ENCODE data around the gene TPM2.

Gene TPM2

DNA sequence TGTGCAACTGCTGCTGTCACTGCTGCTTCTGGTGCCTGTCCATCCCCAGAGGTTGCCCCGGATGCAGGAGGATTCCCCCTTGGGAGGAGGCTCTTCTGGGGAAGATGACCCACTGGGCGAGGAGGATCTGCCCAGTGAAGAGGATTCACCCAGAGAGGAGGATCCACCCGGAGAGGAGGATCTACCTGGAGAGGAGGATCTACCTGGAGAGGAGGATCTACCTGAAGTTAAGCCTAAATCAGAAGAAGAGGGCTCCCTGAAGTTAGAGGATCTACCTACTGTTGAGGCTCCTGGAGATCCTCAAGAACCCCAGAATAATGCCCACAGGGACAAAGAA is 15.7 kb downstream of the TPM2 start:
- no peak for DNase-seq

DNA sequence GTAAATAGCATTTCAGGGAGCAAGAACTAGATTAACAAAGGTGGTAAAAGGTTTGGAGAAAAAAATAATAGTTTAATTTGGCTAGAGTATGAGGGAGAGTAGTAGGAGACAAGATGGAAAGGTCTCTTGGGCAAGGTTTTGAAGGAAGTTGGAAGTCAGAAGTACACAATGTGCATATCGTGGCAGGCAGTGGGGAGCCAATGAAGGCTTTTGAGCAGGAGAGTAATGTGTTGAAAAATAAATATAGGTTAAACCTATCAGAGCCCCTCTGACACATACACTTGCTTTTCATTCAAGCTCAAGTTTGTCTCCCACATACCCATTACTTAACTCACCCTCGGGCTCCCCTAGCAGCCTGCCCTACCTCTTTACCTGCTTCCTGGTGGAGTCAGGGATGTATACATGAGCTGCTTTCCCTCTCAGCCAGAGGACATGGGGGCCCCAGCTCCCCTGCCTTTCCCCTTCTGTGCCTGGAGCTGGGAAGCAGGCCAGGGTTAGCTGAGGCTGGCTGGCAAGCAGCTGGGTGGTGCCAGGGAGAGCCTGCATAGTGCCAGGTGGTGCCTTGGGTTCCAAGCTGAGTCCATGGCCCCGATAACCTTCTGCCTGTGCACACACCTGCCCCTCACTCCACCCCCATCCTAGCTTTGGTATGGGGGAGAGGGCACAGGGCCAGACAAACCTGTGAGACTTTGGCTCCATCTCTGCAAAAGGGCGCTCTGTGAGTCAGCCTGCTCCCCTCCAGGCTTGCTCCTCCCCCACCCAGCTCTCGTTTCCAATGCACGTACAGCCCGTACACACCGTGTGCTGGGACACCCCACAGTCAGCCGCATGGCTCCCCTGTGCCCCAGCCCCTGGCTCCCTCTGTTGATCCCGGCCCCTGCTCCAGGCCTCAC is 16.3 kb downstream of the TPM2 start, which contains the start of gene CA9:
TSS of gene CA9 (plus strand) at position 797 of the 893 bp plus-strand sequence. CDS start at position 829, 32 bp downstream.
- DNase-seq = no peak

DNA sequence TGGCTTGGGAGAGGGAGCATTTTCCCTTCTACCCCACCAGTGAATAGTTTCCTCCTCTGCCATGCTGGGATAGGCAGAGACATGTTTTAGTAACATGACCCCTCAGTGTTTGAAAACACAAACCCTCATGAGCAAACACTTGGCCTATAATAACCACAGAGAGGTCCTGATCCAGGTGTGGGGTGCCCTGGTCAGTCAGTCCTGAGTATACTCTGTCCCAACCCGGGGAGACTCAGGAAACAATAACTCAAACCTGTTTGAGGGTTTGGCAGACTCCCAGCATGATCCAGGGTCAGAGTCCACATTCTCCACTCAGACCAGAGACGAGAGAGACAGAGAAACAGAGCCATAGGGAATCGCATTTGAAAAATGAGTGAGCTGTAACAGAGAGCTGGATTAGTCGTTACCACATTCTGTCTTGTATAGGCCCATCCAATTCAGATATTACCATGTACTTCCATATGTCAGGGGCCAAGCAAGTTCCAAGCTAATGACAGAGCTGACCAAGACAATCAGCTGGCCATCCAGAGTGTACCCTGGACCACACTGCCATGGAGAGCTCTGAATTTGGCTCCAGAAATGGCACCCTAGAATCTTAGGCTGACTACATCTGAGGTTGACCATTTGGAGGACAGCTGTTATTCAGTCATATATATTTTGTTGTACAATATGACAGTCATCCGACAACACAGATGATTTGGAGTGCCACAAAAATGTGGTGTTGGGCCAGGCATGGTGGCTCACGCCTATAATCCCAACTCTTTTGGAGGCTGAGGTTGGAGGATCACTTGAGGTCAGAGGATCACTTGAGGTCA is 20.2 kb downstream of the TPM2 start:
- no peak for DNase-seq

DNA sequence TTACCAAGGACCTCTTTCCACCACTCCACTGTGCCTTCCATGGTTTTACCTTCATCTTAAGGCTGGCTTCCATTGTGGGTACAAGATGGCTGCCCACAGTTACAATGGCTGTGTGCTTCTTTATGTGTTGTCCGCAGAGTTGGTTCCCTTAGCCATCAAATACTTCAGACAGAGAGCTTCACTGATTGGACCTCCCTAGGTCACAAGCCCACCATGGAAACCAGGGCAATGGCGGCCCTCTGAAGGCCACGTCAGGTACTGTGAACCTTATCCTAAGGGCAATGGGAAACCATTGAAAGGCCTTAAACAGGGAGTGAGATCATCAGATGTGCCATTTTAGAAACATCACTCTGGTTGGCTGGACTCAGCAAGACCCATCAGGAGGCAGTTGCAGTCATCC is 21.8 kb downstream of the TPM2 start:
- no peak for DNase-seq

DNA sequence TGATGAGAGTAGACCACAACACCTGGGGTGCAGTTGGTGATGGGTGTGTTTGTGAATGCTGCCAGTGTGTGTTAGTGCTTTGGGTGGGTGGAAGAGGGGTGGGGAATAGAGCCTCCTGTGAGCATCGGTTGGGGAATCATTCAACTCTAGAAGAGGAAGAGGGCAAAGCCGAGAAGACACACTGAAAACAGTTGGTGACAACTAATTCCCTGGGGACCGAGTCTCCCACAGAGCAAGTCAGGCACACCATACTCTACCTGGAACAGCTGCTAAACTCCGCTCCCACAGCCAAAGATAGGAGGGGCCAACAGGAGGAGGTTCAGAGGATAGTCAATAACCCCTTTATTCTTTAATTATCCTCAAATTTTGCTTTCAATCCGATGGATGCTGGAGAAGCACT is 23.2 kb downstream of the TPM2 start:
- DNase-seq = no peak

DNA sequence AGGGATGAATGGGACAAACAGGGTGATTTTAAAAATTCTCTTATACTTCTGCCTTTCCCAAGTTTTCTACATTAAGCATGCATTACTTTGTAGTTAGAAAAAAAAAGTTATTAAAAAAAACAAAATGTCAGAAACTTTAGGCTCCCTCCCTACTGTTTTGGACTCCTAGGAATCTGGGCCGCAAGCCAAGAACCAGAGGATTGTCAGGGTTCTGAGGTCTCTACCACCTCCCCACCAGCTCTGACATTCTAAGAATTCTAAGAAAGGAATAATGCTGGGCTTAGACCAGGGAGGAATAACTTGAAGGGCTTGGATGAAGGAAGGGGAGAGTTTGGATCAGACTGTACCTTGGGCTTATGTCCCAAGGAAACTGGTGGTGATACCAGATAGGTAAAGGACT is 23.7 kb downstream of the TPM2 start:
- no peak for DNase-seq

DNA sequence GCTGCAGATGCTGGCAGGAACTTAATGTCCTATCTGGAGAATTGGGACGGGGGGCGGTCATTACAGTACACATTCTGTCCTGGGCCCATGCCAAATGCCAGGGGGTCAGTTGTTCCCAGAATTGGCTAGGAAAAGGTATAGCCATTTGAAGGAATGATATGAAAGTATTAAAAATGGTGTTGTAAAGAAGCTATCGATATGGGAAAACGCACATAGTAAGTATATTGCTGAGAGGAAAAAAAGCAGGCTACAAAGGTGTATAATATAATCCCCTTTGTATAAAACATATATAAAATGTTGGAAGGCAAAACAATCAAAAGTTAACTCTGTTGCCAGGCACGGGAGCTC is 24.3 kb downstream of the TPM2 start:
- DNase-seq = no peak

DNA sequence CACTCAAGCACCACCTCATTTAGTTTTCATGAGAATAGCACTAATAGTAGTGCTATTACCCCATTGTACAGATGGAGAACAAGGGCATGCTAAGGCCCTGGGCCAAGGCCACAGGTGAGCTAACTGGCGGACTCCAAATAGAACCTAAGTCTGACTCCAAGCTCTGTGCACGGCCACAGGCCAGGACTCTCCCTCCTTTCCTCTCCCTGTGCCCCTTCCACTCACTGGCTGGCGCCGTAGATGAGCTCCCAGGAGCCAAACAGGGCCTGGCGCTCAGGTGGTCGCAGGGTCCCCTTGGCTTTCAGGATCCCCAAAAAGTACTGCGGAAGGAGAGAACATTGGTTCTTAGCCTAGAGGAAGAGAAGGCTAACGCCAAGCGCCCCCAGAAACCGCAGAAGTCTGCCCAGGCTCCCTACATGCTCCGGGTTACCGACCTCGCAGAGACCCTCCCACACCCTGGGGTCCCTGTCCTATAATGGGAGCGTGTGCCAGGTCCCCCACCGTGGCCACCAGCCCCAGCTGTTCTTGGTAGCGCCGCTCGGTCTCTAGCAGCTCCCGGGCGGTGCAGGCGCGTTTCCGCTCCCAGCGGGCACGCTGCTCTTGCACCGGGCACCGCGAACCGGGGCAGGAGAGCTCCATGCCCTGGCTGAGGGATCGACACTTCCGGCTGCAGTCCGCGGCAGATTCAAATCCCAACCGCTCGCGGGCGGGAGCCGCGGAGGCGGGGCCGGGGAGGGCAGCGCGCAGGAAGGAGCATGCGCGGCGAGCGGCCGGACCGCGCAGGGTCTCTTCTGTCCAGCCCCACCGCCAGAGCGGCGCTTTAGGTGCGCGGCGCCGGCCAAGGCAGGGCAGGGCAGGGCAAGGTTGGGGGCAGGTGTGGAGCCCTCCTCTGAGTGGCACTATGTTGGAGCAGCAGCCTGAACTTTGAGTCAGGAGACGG is 24.9 kb downstream of the TPM2 start, which contains the start of gene ARHGEF39:
TSS of gene ARHGEF39 (minus strand) at position 665 of the 940 bp plus-strand sequence. CDS start at position 639, 26 bp downstream.
- peak; percentile 51 to 81 for DNase-seq

DNA sequence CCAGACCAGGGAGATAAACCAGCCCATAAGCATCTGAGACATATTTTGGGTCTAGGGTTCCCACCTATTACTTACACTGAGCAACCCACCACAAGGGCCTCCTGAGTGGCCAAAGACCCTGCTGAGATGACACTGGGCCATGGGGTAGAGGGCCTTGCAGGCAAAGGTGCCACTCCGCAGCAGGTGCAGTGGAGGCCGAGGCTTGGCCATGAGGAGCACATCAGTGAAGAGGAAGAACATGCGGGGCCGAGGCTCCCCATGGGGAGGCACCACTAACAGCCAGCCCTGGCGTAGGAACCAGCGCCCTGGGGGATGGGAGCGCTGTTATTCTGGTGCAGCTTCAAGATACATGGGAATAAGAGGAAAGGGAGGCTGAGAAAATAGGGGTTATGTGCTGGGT is 27.3 kb downstream of the TPM2 start:
- DNase-seq = no peak

DNA sequence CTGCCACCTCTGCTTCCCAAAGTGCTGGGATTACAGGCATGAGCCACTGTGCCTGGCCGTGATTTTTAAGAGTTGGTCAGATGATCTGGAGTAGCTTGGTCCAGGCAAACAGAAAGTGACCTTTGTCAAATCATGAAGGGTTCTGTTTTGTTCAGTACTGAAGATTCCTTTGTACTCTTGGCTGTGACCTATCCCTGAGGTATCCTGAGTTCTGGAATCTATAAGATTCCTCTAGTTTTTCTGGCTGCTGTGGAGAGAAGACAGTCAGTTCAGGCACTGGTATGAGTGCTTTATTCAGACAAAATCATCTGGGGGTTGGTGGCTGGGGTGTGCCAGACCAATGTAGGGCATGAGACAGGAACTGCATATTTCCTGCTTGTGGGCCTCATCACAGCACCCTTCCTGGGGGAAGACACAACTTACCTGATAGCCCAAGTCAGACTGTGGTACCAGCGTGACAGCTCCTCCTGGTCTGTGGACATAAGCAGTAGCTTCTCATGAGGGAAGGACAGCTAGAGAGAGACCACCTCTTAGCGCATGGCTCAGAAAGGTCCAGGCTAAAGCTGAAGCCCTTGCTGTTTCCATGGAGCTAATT is 27.9 kb downstream of the TPM2 start:
- no peak for DNase-seq

DNA sequence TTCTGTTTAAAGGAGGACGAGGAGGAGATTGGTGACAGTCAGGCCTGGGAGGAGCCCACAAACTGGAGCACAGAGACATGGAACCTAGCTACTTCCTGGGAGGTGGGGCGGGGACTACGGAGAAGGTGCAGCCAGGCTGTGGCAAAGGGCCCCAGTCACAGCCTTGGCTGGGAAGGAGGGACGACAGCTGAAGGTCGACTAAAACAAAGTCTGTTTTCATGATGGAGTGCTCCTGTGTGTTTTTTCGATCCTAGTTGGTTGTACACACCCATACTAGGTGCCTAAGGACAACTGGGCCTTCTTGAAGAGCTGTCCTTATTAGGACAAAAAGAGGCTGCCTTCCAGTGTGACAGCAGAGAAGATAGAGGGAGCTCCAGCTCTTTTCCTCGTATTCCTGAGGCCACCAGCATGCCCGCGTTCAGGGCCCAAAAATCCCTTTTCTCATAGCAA is 28.7 kb downstream of the TPM2 start:
- peak in 1 of 2 experiments; percentile 8 for DNase-seq

DNA sequence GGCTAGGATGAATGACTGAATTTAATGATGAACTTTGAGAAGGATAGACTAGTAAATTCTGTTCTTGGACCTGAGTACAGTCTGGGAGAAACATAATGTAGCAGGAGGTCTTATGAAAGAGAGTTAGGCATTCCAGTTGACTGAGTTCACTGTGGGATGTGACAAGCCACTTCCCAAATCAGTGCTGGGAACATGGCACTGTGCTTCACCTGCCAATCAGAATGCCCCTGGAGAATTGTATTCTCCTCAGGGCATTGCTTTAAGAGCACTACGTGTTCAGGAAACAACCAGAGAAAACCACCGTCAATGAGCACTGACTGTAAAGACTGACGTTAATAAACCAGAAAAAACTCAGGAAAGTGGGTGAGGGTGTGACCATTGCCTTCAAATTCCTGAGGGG is 30.4 kb downstream of the TPM2 start:
- no peak for DNase-seq

DNA sequence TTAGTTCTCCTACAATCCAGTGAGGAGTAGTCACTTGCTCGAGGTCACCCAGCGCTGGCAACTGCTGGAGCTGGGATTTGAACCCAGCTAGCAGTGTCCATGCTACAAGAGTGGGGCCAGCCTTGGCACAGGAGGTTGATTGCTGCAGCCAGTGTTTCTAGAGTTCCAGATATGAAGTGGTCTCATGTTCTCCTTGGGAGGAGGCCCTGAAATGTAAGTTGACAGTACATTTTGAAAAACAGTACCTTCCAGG is 30.8 kb downstream of the TPM2 start:
- peak in 1 of 2 experiments; percentile 28 for DNase-seq

DNA sequence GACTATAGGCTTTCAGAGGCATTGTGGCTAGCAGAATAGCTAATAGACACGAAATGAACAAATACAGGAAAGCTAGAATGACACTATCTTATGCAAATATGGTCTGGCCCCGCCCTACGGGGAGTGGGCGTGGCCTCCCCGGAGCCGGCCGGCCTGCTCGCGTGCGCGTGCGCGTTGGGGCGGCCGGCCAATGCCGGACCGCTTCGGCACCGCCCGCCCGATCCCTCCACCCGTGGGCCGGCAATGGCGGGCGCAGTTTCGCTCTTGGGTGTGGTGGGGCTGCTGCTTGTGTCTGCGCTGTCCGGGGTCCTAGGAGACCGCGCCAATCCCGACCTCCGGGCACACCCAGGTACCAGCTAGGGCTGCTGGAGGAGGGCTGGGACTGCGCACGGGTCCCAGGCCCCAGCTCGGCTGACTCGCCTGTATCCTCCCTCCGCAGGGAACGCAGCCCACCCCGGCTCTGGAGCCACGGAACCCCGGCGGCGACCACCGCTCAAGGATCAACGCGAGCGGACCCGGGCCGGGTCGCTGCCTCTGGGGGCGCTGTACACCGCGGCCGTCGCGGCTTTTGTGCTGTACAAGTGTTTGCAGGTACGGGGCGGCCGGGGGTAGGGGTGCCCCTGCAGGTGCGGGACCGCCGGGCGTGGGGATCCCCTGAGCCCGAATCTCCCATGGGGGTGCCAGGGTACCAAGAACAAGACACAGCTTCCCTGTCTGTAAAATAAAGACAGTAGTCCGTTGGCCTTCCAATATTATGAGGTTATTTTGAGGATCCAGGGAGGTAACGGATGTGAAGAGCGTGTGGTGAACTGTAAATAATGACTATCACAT is 31.4 kb downstream of the TPM2 start, which contains the start of gene CCDC107:
TSS of gene CCDC107 (plus strand) at position 156 of the 831 bp plus-strand sequence. CDS start at position 244, 88 bp downstream.
- DNase-seq = peak; percentile 76 to 85

DNA sequence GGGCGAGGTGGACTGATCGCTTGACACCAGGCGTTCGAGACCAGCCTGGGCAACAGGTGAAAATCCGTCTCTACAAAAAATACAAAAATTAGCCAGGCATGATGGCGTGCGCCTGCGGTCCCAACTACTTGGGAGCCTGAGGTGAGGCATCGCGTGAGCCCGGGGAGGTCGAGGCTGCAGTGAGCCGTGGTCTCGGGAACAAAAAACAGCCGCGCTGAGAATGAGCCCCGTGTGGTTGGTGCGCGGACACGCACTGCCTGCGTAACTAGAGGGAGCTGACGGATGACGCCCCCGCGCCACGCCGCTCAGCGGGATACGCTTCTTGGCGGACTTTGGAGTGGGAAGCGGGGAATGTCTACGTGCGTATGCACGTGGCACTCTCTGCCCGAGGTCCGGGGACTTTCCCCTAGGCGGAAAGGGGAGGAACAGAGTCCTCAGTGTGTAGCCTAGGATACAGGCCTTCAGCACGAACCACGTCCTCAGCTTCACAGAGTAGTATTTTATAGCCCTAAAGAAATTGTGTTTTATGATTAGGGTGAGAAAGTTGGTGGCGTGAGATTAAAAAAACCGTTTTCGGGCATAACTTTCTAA is 32.1 kb downstream of the TPM2 start, which contains the start of gene RMRP:
TSS of gene RMRP (minus strand) at position 474 of the 591 bp plus-strand sequence.
- DNase-seq = peak; percentile 96 to 99

DNA sequence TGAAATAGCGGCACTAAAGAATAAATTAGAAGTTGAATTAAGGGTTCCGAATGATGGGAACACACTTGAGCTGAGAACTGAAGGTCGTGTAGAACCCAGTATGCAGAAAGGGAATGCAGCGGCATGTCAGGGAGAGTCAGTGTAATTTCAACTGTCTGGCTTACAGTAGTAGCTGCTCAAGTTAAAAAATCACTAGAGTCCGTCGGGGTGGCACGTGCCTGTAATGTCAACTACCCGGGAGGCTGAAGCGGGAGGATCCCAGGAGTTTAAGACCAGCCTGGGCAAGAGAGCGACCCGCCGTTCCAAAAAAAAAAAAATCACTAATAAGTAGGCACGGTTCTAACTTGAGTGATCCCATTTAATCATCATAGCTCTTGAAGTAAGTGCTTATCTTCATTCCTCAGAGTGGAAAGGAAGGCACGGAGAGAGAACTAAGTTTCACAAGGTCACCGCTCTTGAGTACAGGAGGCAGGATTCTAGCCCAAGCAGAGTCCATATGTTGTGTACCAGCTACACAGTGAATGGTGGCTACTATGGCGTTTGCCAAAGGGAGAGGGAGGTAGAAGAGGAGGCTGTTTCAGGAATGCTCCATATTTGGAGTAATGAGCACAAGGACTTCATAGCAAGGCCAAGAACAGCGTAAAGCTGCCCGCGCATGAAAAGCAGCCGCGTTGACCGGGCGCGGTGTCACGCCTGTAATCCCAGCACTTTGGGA is 32.7 kb downstream of the TPM2 start:
- DNase-seq = peak; percentile 64 to 72

DNA sequence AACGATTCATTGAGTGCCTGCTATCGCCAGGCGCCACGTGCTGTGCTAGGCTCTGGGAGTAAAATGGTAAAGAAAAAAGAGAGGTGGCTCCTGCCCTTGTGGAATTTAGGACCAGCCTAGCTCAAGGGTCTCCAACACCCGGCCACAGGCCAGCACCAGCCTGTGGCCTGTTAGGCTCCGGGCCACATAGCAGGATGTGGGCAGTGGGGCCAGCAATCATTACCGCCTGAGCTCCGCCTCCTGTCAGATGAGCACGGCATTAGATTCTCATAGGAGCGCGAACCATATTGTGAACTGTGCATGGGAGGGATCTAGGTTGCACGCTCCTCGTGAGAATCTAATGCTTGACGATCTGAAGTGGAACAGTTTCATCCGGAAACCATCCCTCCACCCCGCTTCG is 33.4 kb downstream of the TPM2 start:
- no peak for DNase-seq

DNA sequence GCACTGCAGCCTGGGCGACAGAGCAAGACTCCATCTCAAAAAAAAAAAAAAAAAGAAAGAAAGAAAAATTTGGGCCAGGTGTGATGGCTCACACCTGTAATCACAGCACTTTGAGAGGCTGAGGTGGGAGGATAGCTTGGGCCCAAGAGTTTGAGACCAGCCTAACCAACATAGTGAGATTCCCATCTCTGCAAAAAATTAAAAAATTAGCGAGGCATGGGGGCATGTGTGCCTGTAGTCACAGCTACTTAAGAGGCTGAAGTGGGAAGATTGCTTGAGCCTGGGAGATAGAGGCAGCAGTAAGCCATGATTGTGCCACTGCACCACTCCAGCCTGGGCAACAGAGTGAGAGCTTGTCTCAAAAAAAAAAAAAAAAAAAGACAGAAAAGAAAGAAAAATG is 36.1 kb downstream of the TPM2 start:
- DNase-seq = no peak

DNA sequence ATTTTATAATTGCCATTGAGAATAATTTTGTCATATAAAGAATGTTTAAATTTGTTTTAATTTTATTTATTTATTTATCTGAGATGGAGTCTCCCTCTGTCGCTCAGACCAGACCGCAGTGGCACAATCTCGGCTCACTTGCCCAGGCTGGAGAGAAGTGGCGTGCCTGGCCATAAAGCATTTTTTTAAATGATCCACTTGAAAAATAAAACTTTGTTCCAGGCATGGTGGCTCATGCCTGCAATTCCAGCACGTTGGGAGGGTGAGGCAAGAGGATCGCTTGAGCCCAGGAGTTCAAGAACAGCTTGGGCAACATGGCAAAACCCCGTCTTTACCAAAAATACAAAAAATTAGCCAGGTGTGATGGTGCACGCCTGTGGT is 36.9 kb downstream of the TPM2 start:
- no peak for DNase-seq

All from NCI-H524 (cell line).